GM23338 (cell line): Measurements from ENCODE around the gene EMC10. TPM values are rescaled to one million over a fixed set of nuclear protein-coding genes. Genes with fewer than 3 reads are reported as not detected.

Source experiments
- ATAC-seq: fragments of 200-7000 bp; cut with Tn5 transposase; 3 replicates; pipeline ENCODE4 v1.9.1; 2020
- DNase-seq: peaks from one replicate; pipeline ENCODE4 v3.0.0-alpha.2; 2015; ENCODE audit warnings: low spot score
- H2AFZ ChIP-seq: fragments of 200-600 bp; sonication (generic); 2 replicates; pipeline ENCODE4 v1.8.0; 2016; ENCODE audit warnings: antibody characterized with exemption, mild to moderate bottlenecking, moderate library complexity
- H3F3A ChIP-seq: fragments of 200-600 bp; sonication (generic); replicated peaks from 2 replicates; pipeline ENCODE4 v1.8.0; 2017; ENCODE audit warnings: antibody characterized with exemption, mixed run types, low read depth
- H3K27ac ChIP-seq: fragments of 200-600 bp; sonication (generic); 2 replicates; pipeline ENCODE4 v1.6.1; 2016; ENCODE audit warnings: low read depth
- H3K27me3 ChIP-seq: fragments of 200-600 bp; sonication (generic); 2 replicates; pipeline ENCODE4 v1.8.0; 2016; ENCODE audit warnings: mild to moderate bottlenecking, mixed run types, moderate library complexity; ENCODE audit not compliant: insufficient read depth
- H3K36me3 ChIP-seq: fragments of 200-600 bp; sonication (generic); 2 replicates; pipeline ENCODE4 v1.8.0; 2016; ENCODE audit warnings: mild to moderate bottlenecking; ENCODE audit not compliant: insufficient read depth
- H3K4me1 ChIP-seq: fragments of 200-600 bp; sonication (generic); 2 replicates; pipeline ENCODE4 v1.8.0; 2016; ENCODE audit warnings: mild to moderate bottlenecking, moderate library complexity; ENCODE audit not compliant: insufficient read depth
- H3K4me2 ChIP-seq: fragments of 200-600 bp; sonication (generic); 2 replicates; pipeline ENCODE4 v1.7.1; 2017; ENCODE audit warnings: mixed run types
- H3K4me3 ChIP-seq: fragments of 200-600 bp; sonication (generic); 2 replicates; pipeline ENCODE4 v1.6.1; 2016; ENCODE audit warnings: mixed run types
- H3K79me2 ChIP-seq: fragments of 200-600 bp; sonication (generic); replicated peaks from 2 replicates; pipeline ENCODE4 v1.8.0; 2017; ENCODE audit warnings: mild to moderate bottlenecking; ENCODE audit not compliant: insufficient read depth
- H3K9me2 ChIP-seq: fragments of 200-600 bp; sonication (generic); 2 replicates; pipeline ENCODE4 v1.8.0; 2017; ENCODE audit not compliant: insufficient read depth
- H4K20me1 ChIP-seq: fragments of 200-600 bp; sonication (generic); replicated peaks from 2 replicates; pipeline ENCODE4 v1.8.0; 2017; ENCODE audit warnings: mild to moderate bottlenecking; ENCODE audit not compliant: insufficient read depth
- H3K27ac Mint-ChIP-seq: 2 replicates; pipeline ENCODE4 v1.8.0; 2020; ENCODE audit warnings: inconsistent platforms, mild to moderate bottlenecking, moderate library complexity, mixed read lengths
- H3K27me3 Mint-ChIP-seq: 3 replicates; pipeline ENCODE4 v1.8.0; 2022; ENCODE audit warnings: low read depth, mild to moderate bottlenecking, moderate library complexity, mixed read lengths, inconsistent platforms; ENCODE audit not compliant: insufficient read depth, poor library complexity
- H3K36me3 Mint-ChIP-seq: 3 replicates; pipeline ENCODE4 v1.8.0; 2021; ENCODE audit warnings: low read depth, mild to moderate bottlenecking, inconsistent platforms, moderate library complexity, mixed read lengths
- H3K4me1 Mint-ChIP-seq: 3 replicates; pipeline ENCODE4 v1.8.0; 2020; ENCODE audit warnings: mild to moderate bottlenecking, inconsistent platforms, mixed read lengths
- H3K4me3 Mint-ChIP-seq: 3 replicates; pipeline ENCODE4 v1.8.0; 2021; ENCODE audit warnings: moderate library complexity, mild to moderate bottlenecking, inconsistent platforms, mixed read lengths
- H3K9me3 Mint-ChIP-seq: 3 replicates; pipeline ENCODE4 v1.8.0; 2020; ENCODE audit warnings: moderate library complexity, mild to moderate bottlenecking, inconsistent platforms, mixed read lengths
- CREB1 ChIP-seq: fragments of 250-450 bp; sonication (Bioruptor Pico); IDR thresholded peaks from 2 replicates; pipeline ENCODE4 v1.5.0; 2020; ENCODE audit warnings: low read depth, mild to moderate bottlenecking, moderate library complexity
- CTCF ChIP-seq, 2 experiments: fragments of 200-600 bp in 1 of 2; sonication (generic) in 1 of 2; conservative IDR thresholded peaks; 2 replicates each; pipeline versions ENCODE4 v1.5.1 to v1.6.1; 2016 to 2017; ENCODE audit warnings: antibody characterized with exemption in 2 of 2, low read depth in 2 of 2, mild to moderate bottlenecking in 2 of 2, moderate library complexity in 1 of 2
- EZH2 ChIP-seq: fragments of 200-600 bp; sonication (generic); IDR thresholded peaks from one replicate; pipeline ENCODE4 v1.8.0; 2017; ENCODE audit warnings: antibody characterized with exemption, mild to moderate bottlenecking, low read depth; ENCODE audit not compliant: unreplicated experiment
- EZH2phosphoT487 ChIP-seq: fragments of 200-600 bp; sonication (generic); IDR thresholded peaks from one replicate; pipeline ENCODE4 v1.8.1; 2018; ENCODE audit warnings: antibody characterized with exemption; ENCODE audit not compliant: unreplicated experiment
- JUNB ChIP-seq: IDR thresholded peaks from one replicate; pipeline ENCODE4 v1.6.1; 2016; ENCODE audit warnings: antibody characterized with exemption; ENCODE audit not compliant: unreplicated experiment
- NANOG ChIP-seq: IDR thresholded peaks from 2 replicates; pipeline ENCODE4 v1.6.1; 2016; ENCODE audit warnings: antibody characterized with exemption, borderline replicate concordance
- POLR2AphosphoS5 ChIP-seq: IDR thresholded peaks from 2 replicates; pipeline ENCODE4 v1.6.1; 2016; ENCODE audit warnings: antibody characterized with exemption, low read depth
- REST ChIP-seq: IDR thresholded peaks from one replicate; pipeline ENCODE4 v1.6.1; 2018; ENCODE audit warnings: antibody characterized with exemption; ENCODE audit not compliant: unreplicated experiment
- STAT1 ChIP-seq: IDR thresholded peaks from one replicate; pipeline ENCODE4 v1.6.1; 2016; ENCODE audit warnings: antibody characterized with exemption; ENCODE audit not compliant: unreplicated experiment
- ZNF331 ChIP-seq: fragments of 250-450 bp; sonication (Bioruptor Pico); IDR thresholded peaks from 2 replicates; pipeline ENCODE4 v1.5.0; 2020; ENCODE audit warnings: low read depth, mild to moderate bottlenecking, moderate library complexity
- polyA plus RNA-seq: library from polyadenylated mRNA; unstranded; fragments of >200 nt; fragmentation: Nextera tagmentation; extraction: Ambion mirVana; gene quantifications from 2 replicates; pipeline ENCODE4 v1.2.1, GENCODE V29; 2016
- total RNA-seq: library from RNA; depleted of rRNA; stranded (reverse); fragments of >200 nt; shearing (Covaris generic); gene quantifications from 2 replicates; pipeline ENCODE4 v1.2.3, GENCODE V29; 2014
- TF ChIP-seq, protein P1 (sequence below): IDR thresholded peaks from 2 replicates; pipeline ENCODE4 v1.6.1; 2016; ENCODE audit warnings: antibody characterized with exemption

Gene EMC10
- total and polyA plus RNA-seq, 2 experiments from 2014 or later, result 24.8 to 113 TPM

DNA sequence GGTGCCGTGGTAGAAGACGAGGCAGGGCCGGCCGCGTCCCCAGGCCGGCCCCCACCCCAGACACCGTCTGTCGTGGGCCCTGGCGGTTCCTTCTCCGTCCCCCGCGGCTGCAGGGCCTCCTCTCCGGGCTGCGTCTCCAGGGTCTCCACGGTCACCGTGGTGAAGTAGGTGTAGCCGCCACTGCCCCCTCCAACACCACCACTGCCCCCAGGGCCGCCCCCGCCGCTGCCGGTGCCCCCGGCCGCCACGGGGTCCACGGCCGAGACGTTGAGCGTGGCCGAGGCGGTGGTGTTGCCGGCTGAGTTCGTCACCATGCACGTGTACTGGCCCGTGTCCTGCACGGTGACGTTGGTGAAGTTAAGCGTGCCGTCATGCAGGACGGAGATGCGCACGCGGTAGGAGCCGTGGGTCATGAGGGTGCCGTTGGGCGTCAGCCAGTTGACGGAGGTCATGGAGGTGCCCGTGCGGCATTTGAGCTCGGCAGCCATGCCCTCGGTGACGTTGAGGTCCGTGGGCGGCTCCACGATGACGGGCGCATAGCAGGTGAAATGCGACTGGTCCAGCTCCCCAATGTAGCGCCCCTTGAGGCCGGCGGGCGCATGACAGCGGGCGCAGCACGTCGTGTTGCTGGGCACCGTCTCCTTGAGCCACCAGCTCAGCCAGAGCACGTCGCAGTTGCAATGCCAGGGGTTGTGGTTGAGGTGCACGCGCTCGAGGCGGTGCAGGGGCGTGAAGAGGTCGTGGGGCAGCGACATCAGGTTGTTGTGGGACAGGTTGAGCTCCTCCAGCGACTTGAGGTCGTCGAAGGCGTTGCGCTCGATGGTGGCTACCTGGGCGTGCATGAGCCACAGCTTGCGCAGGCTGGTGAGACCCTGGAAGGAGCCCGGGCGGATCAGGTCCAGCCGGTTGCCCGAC is 42.0 kb downstream of the EMC10 start (continued):
- peak; percentile 61 to 77 for TF ChIP-seq CTCF (conservative IDR thresholded peaks at IDR 0.05; ENCODE audit: low read depth in 2 of 2)

GRCh38 chr19:50519006-50519575 is 42.8 kb downstream of the EMC10 start:
- Mint-ChIP-seq H3K27ac (no peak overlapping the region), H3K4me3 (no peak overlapping the region), H3K9me3 (peaks cover 89% of the 10 kb centered on the region), H3K36me3 (peaks cover 27% of the 10 kb centered on the region; the same call in 2 of the 3 replicates), H3K4me1 (no peaks in the 10 kb centered on the region), H3K27me3 (peaks cover 8% of the 10 kb centered on the region)
- ATAC-seq (no peak), DNase-seq (no peak)
- H3K9me2 ChIP-seq, result no peaks in the 10 kb centered on the region
- H3K27me3 ChIP-seq, result peaks cover 12% of the 10 kb centered on the region
- TF ChIP-seq POLR2AphosphoS5 (no peak), EZH2 (no peak), ZNF331 (CRISPR knock-in tag) (no peak), STAT1 (no peak), EZH2phosphoT487 (no peak), CREB1 (CRISPR knock-in tag) (no peak), CTCF (conservative IDR thresholded peaks at IDR 0.05; ENCODE audit: low read depth in 2 of 2) (no peak), JUNB (no peak), NANOG (no peak), REST (no peak)
- TF ChIP-seq, protein P1, sequence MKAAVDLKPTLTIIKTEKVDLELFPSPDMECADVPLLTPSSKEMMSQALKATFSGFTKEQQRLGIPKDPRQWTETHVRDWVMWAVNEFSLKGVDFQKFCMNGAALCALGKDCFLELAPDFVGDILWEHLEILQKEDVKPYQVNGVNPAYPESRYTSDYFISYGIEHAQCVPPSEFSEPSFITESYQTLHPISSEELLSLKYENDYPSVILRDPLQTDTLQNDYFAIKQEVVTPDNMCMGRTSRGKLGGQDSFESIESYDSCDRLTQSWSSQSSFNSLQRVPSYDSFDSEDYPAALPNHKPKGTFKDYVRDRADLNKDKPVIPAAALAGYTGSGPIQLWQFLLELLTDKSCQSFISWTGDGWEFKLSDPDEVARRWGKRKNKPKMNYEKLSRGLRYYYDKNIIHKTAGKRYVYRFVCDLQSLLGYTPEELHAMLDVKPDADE, result no peak
- no peaks in the 10 kb centered on the region for H3K79me2 ChIP-seq
- no peaks in the 10 kb centered on the region for H4K20me1 ChIP-seq
- H3K4me2 ChIP-seq, result no peak overlapping the region
- H3F3A ChIP-seq, result no peaks in the 10 kb centered on the region
- H3K36me3 ChIP-seq, result no peaks in the 10 kb centered on the region
- no peak overlapping the region for H2AFZ ChIP-seq
- no peak overlapping the region for H3K27ac ChIP-seq
- H3K4me1 ChIP-seq, result peaks cover 6% of the 10 kb centered on the region; the same call in 1 of the 2 replicates
- no peak overlapping the region for H3K4me3 ChIP-seq
